GM21515 (cell line): Measurements from ENCODE around the gene PTPRC.

Experiments used
- ATAC-seq: cut with Tn5 transposase; IDR thresholded peaks from one replicate; pipeline ENCODE4 v1.9.1; 2021; ENCODE audit not compliant: unreplicated experiment

Gene PTPRC

GRCh38 chr1:198620951-198621824 lies 17.7 kb upstream of the PTPRC start:
- ATAC-seq: peak; percentile 73

- ATAC-seq: no peak
Measured at GRCh38 chr1:198622001-198622400, 16.8 kb upstream of the PTPRC start.

- peak; percentile 24 for ATAC-seq
Measured at GRCh38 chr1:198623752-198624647, 14.8 kb upstream of the PTPRC start.

GRCh38 chr1:198624648-198624980 lies 14.2 kb upstream of the PTPRC start:
- ATAC-seq: no peak

- no peak for ATAC-seq
Measured at GRCh38 chr1:198627436-198628066, 11.3 kb upstream of the PTPRC start.

GRCh38 chr1:198628067-198628455 lies 10.8 kb upstream of the PTPRC start:
- no peak for ATAC-seq

- no peak for ATAC-seq
Measured at GRCh38 chr1:198629610-198630009, 9.2 kb upstream of the PTPRC start.

- no peak for ATAC-seq
Measured at GRCh38 chr1:198630863-198631262, 8.0 kb upstream of the PTPRC start.

- ATAC-seq: no peak
Measured at GRCh38 chr1:198631292-198631691, 7.5 kb upstream of the PTPRC start.

- ATAC-seq: no peak
Measured at GRCh38 chr1:198632007-198632406, 6.8 kb upstream of the PTPRC start.

- ATAC-seq: no peak
Measured at GRCh38 chr1:198633675-198634121, 5.1 kb upstream of the PTPRC start.

- ATAC-seq: no peak
Measured at GRCh38 chr1:198635964-198636363, 2.9 kb upstream of the PTPRC start.

- no peak for ATAC-seq
Measured at GRCh38 chr1:198636391-198636790, 2.4 kb upstream of the PTPRC start.

- ATAC-seq: no peak
Measured at GRCh38 chr1:198637157-198637556, 1.7 kb upstream of the PTPRC start.

GRCh38 chr1:198637916-198638437 lies 863 bp upstream of the PTPRC start:
- ATAC-seq: no peak

- ATAC-seq: peak; percentile 23
Measured at GRCh38 chr1:198638441-198638840, 399 bp upstream of the PTPRC start.

GRCh38 chr1:198639671-198640143 lies 867 bp downstream of the PTPRC start:
- ATAC-seq: no peak

GRCh38 chr1:198640174-198640573 lies 1.3 kb downstream of the PTPRC start:
- ATAC-seq: no peak

- ATAC-seq: peak; percentile 43
Measured at GRCh38 chr1:198641501-198641900, 2.7 kb downstream of the PTPRC start.

- no peak for ATAC-seq
Measured at GRCh38 chr1:198641966-198642668, 3.3 kb downstream of the PTPRC start.
